ENCODE measurements around the gene TIMM17A. TPM values are rescaled to one million over a fixed set of nuclear protein-coding genes. Genes with fewer than 3 reads are reported as not detected.
"Not testable (repeated sequence)": the region's sequence is repeated elsewhere in the genome, so short reads cannot be mapped to it uniquely, and the experiment has no call there.

TIMM17A gene
- total and polyA plus RNA-seq, 2 donors (not counting 1 experiment from before 2014, with no cell fraction given), result 47.7 to 103 TPM

DNA sequence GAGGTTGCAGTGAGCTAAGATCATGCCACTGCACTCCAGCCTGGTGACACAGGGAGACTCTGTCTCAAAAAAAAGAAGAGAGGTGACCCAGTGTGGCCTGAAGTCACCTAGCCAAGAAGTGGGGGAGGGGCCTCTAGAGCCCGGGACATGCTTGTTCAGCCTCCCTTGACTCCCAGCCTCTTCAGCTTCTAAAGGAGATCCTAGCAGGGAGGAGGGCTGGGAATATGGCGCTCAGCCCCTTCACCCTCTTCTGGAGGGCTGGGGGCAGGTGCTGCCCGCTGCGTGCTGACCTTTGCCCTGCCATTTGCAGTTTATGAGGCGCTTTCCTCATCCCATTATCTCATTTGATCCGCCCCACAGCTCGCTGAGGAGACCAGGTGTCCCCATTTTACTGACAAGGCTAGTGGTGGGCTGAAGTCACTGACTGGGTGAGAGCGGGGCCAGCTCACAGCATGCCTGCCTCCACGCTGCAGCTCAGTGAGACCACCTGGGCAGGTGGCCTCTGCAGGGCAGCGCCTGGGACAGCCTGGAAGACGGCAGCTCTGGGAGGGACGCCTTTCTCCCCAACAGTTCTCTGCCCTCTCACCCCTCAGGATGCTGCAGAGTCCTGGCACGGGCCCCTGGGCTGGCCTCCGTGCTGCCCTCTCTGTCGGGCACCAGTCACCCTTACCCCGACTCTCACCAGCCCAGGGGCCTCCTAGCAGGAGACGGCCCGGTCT lies 62.6 kb downstream of the TIMM17A start:
- Histone ChIP-seq H3K4me1 (ENCODE audit: control insufficient read depth, extremely low read depth, insufficient read depth, low read length) (no peaks in the 10 kb centered on the region), H3K4me3 (replicated peaks in 1 of 4; ENCODE audit: control extremely low read depth in 1 of 4, insufficient read depth in 1 of 4, low read depth in 3 of 4, low read length in 4 of 4) (no peak overlapping the region), H3K9me3 (ENCODE audit: control insufficient read depth, insufficient read depth, low read depth, low read length) (no peaks in the 10 kb centered on the region), H3K27me3 (ENCODE audit: control insufficient read depth, insufficient read depth, low read length) (peaks cover 7% of the 10 kb centered on the region), H4K20me1 (ENCODE audit: control insufficient read depth, extremely low read depth, insufficient read depth, low read length) (no peaks in the 10 kb centered on the region), H3K9ac (ENCODE audit: insufficient read depth, low read length) (no peak overlapping the region), H3K36me3 (ENCODE audit: control insufficient read depth, insufficient read depth, low read length) (no peaks in the 10 kb centered on the region), H3K27ac (ENCODE audit: insufficient read depth, low read length) (no peak overlapping the region), H2AFZ (ENCODE audit: low read length) (no peak overlapping the region), H3K79me2 (ENCODE audit: control insufficient read depth, insufficient read depth, low read length) (no peaks in the 10 kb centered on the region), H3K4me2 (ENCODE audit: extremely low read depth, insufficient read depth, low read length) (no peak overlapping the region)
- TF ChIP-seq EZH2 (IDR thresholded peaks at IDR 0.05; ENCODE audit: low read length, missing control alignments), result no peak
- TF ChIP-seq, protein P1, sequence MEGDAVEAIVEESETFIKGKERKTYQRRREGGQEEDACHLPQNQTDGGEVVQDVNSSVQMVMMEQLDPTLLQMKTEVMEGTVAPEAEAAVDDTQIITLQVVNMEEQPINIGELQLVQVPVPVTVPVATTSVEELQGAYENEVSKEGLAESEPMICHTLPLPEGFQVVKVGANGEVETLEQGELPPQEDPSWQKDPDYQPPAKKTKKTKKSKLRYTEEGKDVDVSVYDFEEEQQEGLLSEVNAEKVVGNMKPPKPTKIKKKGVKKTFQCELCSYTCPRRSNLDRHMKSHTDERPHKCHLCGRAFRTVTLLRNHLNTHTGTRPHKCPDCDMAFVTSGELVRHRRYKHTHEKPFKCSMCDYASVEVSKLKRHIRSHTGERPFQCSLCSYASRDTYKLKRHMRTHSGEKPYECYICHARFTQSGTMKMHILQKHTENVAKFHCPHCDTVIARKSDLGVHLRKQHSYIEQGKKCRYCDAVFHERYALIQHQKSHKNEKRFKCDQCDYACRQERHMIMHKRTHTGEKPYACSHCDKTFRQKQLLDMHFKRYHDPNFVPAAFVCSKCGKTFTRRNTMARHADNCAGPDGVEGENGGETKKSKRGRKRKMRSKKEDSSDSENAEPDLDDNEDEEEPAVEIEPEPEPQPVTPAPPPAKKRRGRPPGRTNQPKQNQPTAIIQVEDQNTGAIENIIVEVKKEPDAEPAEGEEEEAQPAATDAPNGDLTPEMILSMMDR (conservative IDR thresholded peaks at IDR 0.05 in 1 of 2, IDR thresholded peaks at IDR 0.05 in 1 of 2; ENCODE audit: low read depth in 1 of 2, low read length in 2 of 2), result no peak
- DNase-seq (ENCODE audit: low read depth in 2 of 2), result no peak

DNA sequence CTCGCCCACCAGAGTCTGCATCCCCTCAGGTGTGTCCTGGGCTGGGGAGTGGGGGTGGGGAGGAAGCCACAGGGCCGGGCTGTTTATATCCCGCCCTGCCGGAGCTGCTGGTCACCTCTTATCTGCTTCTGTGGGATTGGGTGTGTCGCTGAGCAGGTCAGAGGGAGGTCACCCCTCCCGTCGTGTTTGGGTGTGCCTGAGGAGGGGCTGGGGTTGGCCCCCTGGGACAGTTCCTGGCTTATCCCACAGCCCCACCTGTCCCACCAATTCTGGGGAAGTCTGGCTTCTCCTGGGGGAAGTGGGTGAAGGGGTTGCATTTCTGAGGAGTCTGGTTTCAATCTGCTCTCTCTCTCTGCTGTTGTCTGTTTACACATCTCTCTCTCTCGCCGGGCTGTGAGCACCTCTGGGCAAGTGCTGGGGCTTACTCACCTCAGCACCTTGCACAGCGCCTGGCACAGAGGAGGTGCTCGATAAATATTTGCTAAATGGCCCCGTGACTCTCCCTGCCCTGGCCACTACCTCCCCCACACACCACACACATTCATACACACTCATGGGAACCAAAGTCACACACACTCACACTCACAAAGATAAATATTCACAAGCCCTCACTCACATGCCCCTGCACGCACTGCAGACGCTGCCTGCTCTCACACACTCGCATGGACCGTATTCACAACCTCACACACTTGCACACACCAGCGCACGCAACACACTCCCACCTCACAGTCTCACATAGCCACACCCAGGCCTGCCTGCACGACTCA lies 63.3 kb downstream of the TIMM17A start:
- Histone ChIP-seq H2AFZ (ENCODE audit: low read length) (no peak overlapping the region), H3K27me3 (ENCODE audit: control insufficient read depth, insufficient read depth, low read length) (peaks cover 7% of the 10 kb centered on the region), H3K9me3 (ENCODE audit: control insufficient read depth, insufficient read depth, low read depth, low read length) (no peaks in the 10 kb centered on the region), H4K20me1 (ENCODE audit: control insufficient read depth, extremely low read depth, insufficient read depth, low read length) (no peaks in the 10 kb centered on the region), H3K79me2 (ENCODE audit: control insufficient read depth, insufficient read depth, low read length) (no peaks in the 10 kb centered on the region), H3K27ac (ENCODE audit: insufficient read depth, low read length) (no peak overlapping the region), H3K9ac (ENCODE audit: insufficient read depth, low read length) (no peak overlapping the region), H3K4me3 (replicated peaks in 1 of 4; ENCODE audit: control extremely low read depth in 1 of 4, insufficient read depth in 1 of 4, low read depth in 3 of 4, low read length in 4 of 4) (no peak overlapping the region), H3K36me3 (ENCODE audit: control insufficient read depth, insufficient read depth, low read length) (no peaks in the 10 kb centered on the region), H3K4me1 (ENCODE audit: control insufficient read depth, extremely low read depth, insufficient read depth, low read length) (no peaks in the 10 kb centered on the region), H3K4me2 (ENCODE audit: extremely low read depth, insufficient read depth, low read length) (no peak overlapping the region)
- peak in 1 of 2 donors; percentile 20 for DNase-seq (ENCODE audit: low read depth in 2 of 2)
- TF ChIP-seq EZH2 (IDR thresholded peaks at IDR 0.05; ENCODE audit: low read length, missing control alignments), result no peak
- TF ChIP-seq, protein P1 (conservative IDR thresholded peaks at IDR 0.05 in 1 of 2, IDR thresholded peaks at IDR 0.05 in 1 of 2; ENCODE audit: low read depth in 1 of 2, low read length in 2 of 2), result no peak

DNA sequence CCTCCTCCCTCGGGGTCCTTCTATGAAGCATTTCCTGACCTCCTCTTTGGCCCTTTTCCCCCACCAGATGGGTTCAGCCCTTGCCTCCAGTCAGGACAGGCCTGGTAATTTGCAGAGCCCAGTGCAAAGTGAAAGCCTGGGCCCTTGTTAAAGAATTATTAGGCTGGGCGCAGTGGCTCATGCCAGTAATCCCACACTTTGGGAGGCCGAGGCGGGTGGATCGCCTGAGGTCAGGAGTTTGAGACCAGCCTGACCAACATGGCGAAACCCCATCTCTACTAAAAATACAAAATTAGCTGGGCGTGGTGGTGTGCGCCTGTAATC lies 63.9 kb downstream of the TIMM17A start:
- not testable (repeated sequence) for H2AFZ ChIP-seq (ENCODE audit: low read length); H4K20me1 ChIP-seq (ENCODE audit: control insufficient read depth, extremely low read depth, insufficient read depth, low read length); H3K36me3 ChIP-seq (ENCODE audit: control insufficient read depth, insufficient read depth, low read length); H3K9ac ChIP-seq (ENCODE audit: insufficient read depth, low read length); H3K27ac ChIP-seq (ENCODE audit: insufficient read depth, low read length); H3K27me3 ChIP-seq (ENCODE audit: control insufficient read depth, insufficient read depth, low read length); H3K4me2 ChIP-seq (ENCODE audit: extremely low read depth, insufficient read depth, low read length); DNase-seq (ENCODE audit: low read depth in 2 of 2); H3K4me3 ChIP-seq (replicated peaks in 1 of 4; ENCODE audit: control extremely low read depth in 1 of 4, insufficient read depth in 1 of 4, low read depth in 3 of 4, low read length in 4 of 4); H3K4me1 ChIP-seq (ENCODE audit: control insufficient read depth, extremely low read depth, insufficient read depth, low read length); H3K9me3 ChIP-seq (ENCODE audit: control insufficient read depth, insufficient read depth, low read depth, low read length); H3K79me2 ChIP-seq (ENCODE audit: control insufficient read depth, insufficient read depth, low read length)

Other genes starting within 250 kb of the TIMM17A start
- 19.0 and 28.4 TPM in 2 replicates for gene IPO9, start 126.3 kb upstream of the TIMM17A start, total RNA-seq
- gene IPO9, start 126.3 kb upstream of the TIMM17A start, polyA plus RNA-seq, result 29.2 and 44.5 TPM in 2 replicates
- 15.4 and 27.1 TPM in 2 replicates for gene SHISA4, start 66.6 kb upstream of the TIMM17A start, total RNA-seq
- gene SHISA4, start 66.6 kb upstream of the TIMM17A start, polyA plus RNA-seq, result 19.0 and 19.2 TPM in 2 replicates
- 20.5 and 36.3 TPM in 2 replicates for gene LMOD1, start 9.0 kb upstream of the TIMM17A start, total RNA-seq
- gene LMOD1, start 9.0 kb upstream of the TIMM17A start, polyA plus RNA-seq, result 9.7 and 74.9 TPM in 2 replicates
- gene RNPEP, start 27.1 kb downstream of the TIMM17A start, total RNA-seq, result 43.7 and 77.1 TPM in 2 replicates
- 56.9 and 63.1 TPM in 2 replicates for gene RNPEP, start 27.1 kb downstream of the TIMM17A start, polyA plus RNA-seq
- gene ELF3, start 55.1 kb downstream of the TIMM17A start, total RNA-seq, result 0.17 TPM in 1 of 2 replicates, not detected in the other
- 0.06 and 0.12 TPM in 2 replicates for gene ELF3, start 55.1 kb downstream of the TIMM17A start, polyA plus RNA-seq
- not detected in 2 replicates for gene GPR37L1, start 167.4 kb downstream of the TIMM17A start, total RNA-seq
- gene GPR37L1, start 167.4 kb downstream of the TIMM17A start, polyA plus RNA-seq, result not detected in 2 replicates
- 17.5 and 18.7 TPM in 2 replicates for gene ARL8A, start 189.2 kb downstream of the TIMM17A start, total RNA-seq
- 35.8 and 38.2 TPM in 2 replicates for gene ARL8A, start 189.2 kb downstream of the TIMM17A start, polyA plus RNA-seq
- not detected in 2 replicates for gene PTPN7, start 205.1 kb downstream of the TIMM17A start, total RNA-seq
- gene PTPN7, start 205.1 kb downstream of the TIMM17A start, polyA plus RNA-seq, result not detected in 2 replicates
- not detected in 2 replicates for gene LGR6, start 238.3 kb downstream of the TIMM17A start, total RNA-seq
- 0.02 TPM in 1 of 2 replicates, not detected in the other for gene LGR6, start 238.3 kb downstream of the TIMM17A start, polyA plus RNA-seq

All from fibroblast of lung (primary cell).